22Rv1 (cell line): ENCODE measurements around the gene AFAP1L2.

Source experiments
- H3K27ac ChIP-seq: fragments of 450-650 bp; 2 replicates; pipeline ENCODE4 v1.5.1; 2017
- CTCF ChIP-seq: fragments of 450-650 bp; IDR thresholded peaks from 2 replicates; pipeline ENCODE4 v1.5.1; 2017; ENCODE audit warnings: mild to moderate bottlenecking
- ZFX ChIP-seq: fragments of 450-650 bp; IDR thresholded peaks from 2 replicates; pipeline ENCODE4 v1.6.1; 2017; ENCODE audit warnings: antibody characterized with exemption, borderline replicate concordance

The AFAP1L2 gene

DNA sequence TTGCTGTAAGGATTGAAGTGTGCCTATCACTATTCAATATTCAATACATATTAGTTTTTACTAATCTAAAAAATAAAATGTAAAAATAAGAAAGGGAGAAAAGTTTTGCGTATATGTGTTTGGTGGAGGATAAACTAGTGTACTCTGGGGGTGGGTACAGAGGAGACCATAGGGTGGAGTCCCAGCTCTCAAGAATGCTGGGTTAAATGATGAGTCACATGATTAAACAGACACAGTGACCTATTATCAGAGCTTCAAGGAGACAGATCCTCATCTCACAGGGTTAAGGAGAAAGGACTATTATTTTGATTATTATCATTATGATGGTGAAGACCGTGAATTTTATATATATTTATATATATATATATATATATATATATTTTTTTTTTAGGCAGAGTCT lies 77.5 kb downstream of the AFAP1L2 start:
- no peak for TF ChIP-seq CTCF
- TF ChIP-seq ZFX: no peak
- H3K27ac ChIP-seq: no peak overlapping the region

GRCh38 chr10:114323023-114323422 lies 81.3 kb downstream of the AFAP1L2 start:
- no peak for TF ChIP-seq CTCF
- no peak for TF ChIP-seq ZFX
- H3K27ac ChIP-seq: no peak overlapping the region

DNA sequence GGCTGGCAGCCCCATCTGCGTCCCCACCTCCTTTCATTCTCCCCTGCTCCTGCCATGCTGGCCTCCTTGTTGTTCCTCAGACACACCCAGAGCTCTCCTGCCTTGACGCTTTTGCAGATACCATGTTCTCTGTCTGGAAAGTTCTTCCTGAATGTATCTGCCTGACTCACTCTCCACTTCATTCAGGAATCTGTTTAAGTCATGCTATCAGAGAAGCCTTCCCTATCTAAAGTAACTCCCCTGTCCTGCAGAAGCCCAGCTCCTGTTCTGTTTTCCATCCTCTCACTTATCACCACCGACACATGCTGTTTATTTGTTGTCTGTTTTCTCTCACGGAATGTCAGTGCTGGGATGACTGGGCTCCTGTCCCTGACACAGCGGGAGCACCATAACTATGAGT lies 82.0 kb downstream of the AFAP1L2 start:
- no peak overlapping the region for H3K27ac ChIP-seq
- TF ChIP-seq CTCF (no peak), ZFX (no peak)

- TF ChIP-seq CTCF (no peak), ZFX (no peak)
- no peak overlapping the region for H3K27ac ChIP-seq
Measured at GRCh38 chr10:114320249-114321116, 83.8 kb downstream of the AFAP1L2 start.

DNA sequence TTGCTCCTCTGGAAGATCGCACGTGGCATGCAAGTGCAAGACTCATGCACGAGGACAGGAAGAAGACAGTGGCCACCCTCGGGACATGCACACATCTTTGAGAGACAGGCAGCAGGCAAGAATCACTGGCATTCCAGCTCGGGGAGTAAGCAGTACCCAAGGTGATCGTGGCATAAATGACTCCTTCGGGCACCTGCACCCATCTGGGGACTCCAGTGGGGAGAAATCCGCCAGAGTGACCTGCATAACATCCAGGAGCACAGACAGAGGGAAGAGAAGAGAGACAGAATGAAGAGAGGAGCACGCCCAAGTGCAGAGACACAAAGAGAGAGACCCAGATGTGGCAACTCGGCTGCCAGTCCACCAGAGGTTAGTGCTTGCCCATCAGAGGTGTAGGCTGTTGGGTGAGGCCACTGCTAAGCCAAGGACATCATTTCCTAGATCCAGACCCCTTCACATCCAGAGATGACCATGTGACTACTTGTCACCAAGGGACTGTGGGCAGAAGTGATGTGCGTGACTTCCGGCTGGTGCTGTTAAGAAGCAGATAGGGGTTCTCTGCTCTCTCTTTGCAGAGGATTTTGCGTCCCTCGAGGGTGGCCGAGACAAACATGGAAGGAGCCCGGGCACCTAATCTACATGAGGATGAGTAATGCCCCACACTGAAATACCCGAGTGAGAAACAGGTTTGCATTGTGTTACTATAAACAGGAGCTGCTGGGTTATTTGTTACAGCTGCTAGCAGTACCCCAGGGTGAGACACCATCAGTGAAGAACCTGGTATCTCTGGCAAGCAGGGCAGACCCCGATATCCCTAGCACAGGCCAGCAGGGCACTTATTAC lies 84.7 kb downstream of the AFAP1L2 start:
- TF ChIP-seq CTCF: no peak
- no peak for TF ChIP-seq ZFX
- H3K27ac ChIP-seq: no peak overlapping the region

GRCh38 chr10:114316744-114317143 lies 87.6 kb downstream of the AFAP1L2 start:
- TF ChIP-seq CTCF (no peak), ZFX (no peak)
- H3K27ac ChIP-seq: no peak overlapping the region
